K562 (cell line): ENCODE results near the gene TFEB. TPM values are rescaled to one million over a fixed set of nuclear protein-coding genes. Genes with fewer than 3 reads are reported as not detected.

Experiments used
- ATF7 ChIP-seq: fragments of 450-650 bp; IDR thresholded peaks from 2 replicates; pipeline ENCODE4 v1.7.1; 2014; ENCODE audit warnings: mild to moderate bottlenecking, moderate library complexity
- BHLHE40 ChIP-seq: IDR thresholded peaks from 2 replicates; pipeline ENCODE4 v1.6.1; 2011; ENCODE audit warnings: low read length, improper control_type of control experiment
- CC2D1A ChIP-seq: fragments of 450-650 bp; IDR thresholded peaks from 2 replicates; pipeline ENCODE4 v1.6.1; 2017; ENCODE audit warnings: mild to moderate bottlenecking
- CREM ChIP-seq: IDR thresholded peaks from 2 replicates; pipeline ENCODE4 v1.6.1; 2014; ENCODE audit warnings: antibody characterized with exemption, low read depth
- CTBP1 ChIP-seq: fragments of 450-650 bp; IDR thresholded peaks from 2 replicates; pipeline ENCODE4 v1.6.1; 2016; ENCODE audit warnings: borderline replicate concordance
- DEAF1 ChIP-seq: fragments of 450-650 bp; formaldehyde crosslinking; IDR thresholded peaks from 2 replicates; pipeline ENCODE4 v1.4.0; 2020; ENCODE audit warnings: mild to moderate bottlenecking, moderate library complexity
- E2F6 ChIP-seq, 2 experiments: IDR thresholded peaks; 2 replicates each; pipeline ENCODE4 v1.6.1; 2011; ENCODE audit warnings: borderline replicate concordance in 1 of 2, control low read depth in 1 of 2, low read depth in 1 of 2, low read length in 1 of 2, mild to moderate bottlenecking in 1 of 2, mixed read lengths in 1 of 2, moderate library complexity in 1 of 2; ENCODE audit not compliant: insufficient read depth in 1 of 2, insufficient read length in 1 of 2, poor library complexity in 1 of 2, severe bottlenecking in 1 of 2; ENCODE audit errors: extremely low read depth in 1 of 2
- ESRRA ChIP-seq: fragments of 450-650 bp; IDR thresholded peaks from 2 replicates; pipeline ENCODE4 v1.6.1; 2014; ENCODE audit warnings: low read depth, mild to moderate bottlenecking, moderate library complexity, borderline replicate concordance
- GABPB1 ChIP-seq: sonication (generic); formaldehyde crosslinking; IDR thresholded peaks from 2 replicates; pipeline ENCODE4 v1.8.0; 2022; ENCODE audit warnings: mild to moderate bottlenecking, missing genetic modification reagents
- KLF6 ChIP-seq: fragments of 250-450 bp; sonication (Bioruptor Pico); IDR thresholded peaks from 2 replicates; pipeline ENCODE4 v1.4.0; 2020; ENCODE audit warnings: mild to moderate bottlenecking, moderate library complexity, borderline replicate concordance
- POLR2H ChIP-seq: IDR thresholded peaks from 2 replicates; pipeline ENCODE4 v1.6.1; 2016; ENCODE audit warnings: missing genetic modification characterization, low read depth, mild to moderate bottlenecking, control low read depth, missing compliant biosample characterization, moderate library complexity
- SMC3 ChIP-seq: conservative IDR thresholded peaks from 2 replicates; pipeline ENCODE4 v1.6.1; 2011; ENCODE audit warnings: low read depth, low read length, improper control_type of control experiment; ENCODE audit not compliant: insufficient read depth
- TAF15 ChIP-seq: fragments of 200-400 bp; formaldehyde crosslinking; IDR thresholded peaks from 2 replicates; pipeline ENCODE4 v1.6.1; 2017; ENCODE audit warnings: mild to moderate bottlenecking, low read depth, low read length, moderate library complexity
- ZNF740 ChIP-seq, 3 experiments: fragments of 200-800 bp in 1 of 3; sonication (Bioruptor generic) in 1 of 3; sonication (generic) in 1 of 3; formaldehyde crosslinking in 1 of 3; IDR thresholded peaks; 2 replicates each; pipeline versions ENCODE4 v1.6.1 to v1.8.0; 2016 to 2022; ENCODE audit warnings: mild to moderate bottlenecking in 2 of 3, missing compliant biosample characterization in 2 of 3, missing genetic modification characterization in 2 of 3, missing genetic modification reagents in 1 of 3
- polyA plus RNA-seq, 8 experiments: library from polyadenylated mRNA; depleted of rRNA in 4 of 8; stranded (reverse) in 5 of 8; unstranded in 3 of 8; fragments of >200 nt; fragmentation: Nextera tagmentation in 2 of 8; fragmentation: Illumina TruSeq in 1 of 8; extraction: Ambion mirVana in 2 of 8; extraction: Trizol in 1 of 8; gene quantifications; 2 replicates each; pipeline versions ENCODE4 v1.2.1 to v1.2.3, GENCODE V29; 2011 to 2014; ENCODE audit warnings: inconsistent platforms in 1 of 8, missing spikeins in 1 of 8
- total RNA-seq, 7 experiments: library from RNA; depleted of rRNA in 6 of 7; stranded (reverse); fragments of >200 nt in 6 of 7; fragmentation: Illumina TruSeq in 2 of 7; extraction: Trizol in 2 of 7; gene quantifications; 2 replicates each; pipeline versions ENCODE4 v1.2.1 to v1.2.3, GENCODE V29; 2011 to 2021; ENCODE audit warnings: low replicate concordance in 1 of 7

TFEB gene
- total and polyA plus RNA-seq, 9 of the 15 experiments (the other 6 are each of a cell fraction or from before 2014, with no cell fraction given) = 0.04 to 4.7 (median 2.0) TPM

GRCh38 chr6:41683523-41684310 is 51.7 kb downstream of the TFEB start (continued):
- TF ChIP-seq ZNF740 (CRISPR knock-in tag; IDR thresholded peaks at IDR 0.05) = peak; percentile 57; the same call in 1 of the 2 replicates
- TF ChIP-seq ZNF740 (tag; IDR thresholded peaks at IDR 0.05) = no peak
- TF ChIP-seq DEAF1 (CRISPR knock-in tag) = peak; percentile 79
- peak; percentile 32; the same call in 1 of the 2 replicates for TF ChIP-seq ATF7
- peak; percentile 60; the same call in 1 of the 2 replicates for TF ChIP-seq CTBP1
- TF ChIP-seq GABPB1 (CRISPR knock-in tag) = 0 out of 2 replicates have a peak, but pooled peaks have one; percentile 67
- peak in 1 of 2 experiments; percentile 46 for TF ChIP-seq E2F6 (IDR thresholded peaks at IDR 0.05; ENCODE audit: borderline replicate concordance in 1 of 2, extremely low read depth in 1 of 2, insufficient read depth in 1 of 2, insufficient read length in 1 of 2, low read depth in 1 of 2, low read length in 1 of 2, poor library complexity in 1 of 2, severe bottlenecking in 1 of 2)
- peak; percentile 96 for TF ChIP-seq SMC3
- TF ChIP-seq TAF15 = 0 out of 2 replicates have a peak, but pooled peaks have one; percentile 36
- TF ChIP-seq BHLHE40 = peak; percentile 49; the same call in 1 of the 2 replicates
- no peak for TF ChIP-seq KLF6 (CRISPR knock-in tag)
- peak; percentile 39; the same call in 1 of the 2 replicates for TF ChIP-seq CC2D1A
- peak; percentile 57; the same call in 1 of the 2 replicates for TF ChIP-seq CREM
- no peak for TF ChIP-seq POLR2H
- 0 out of 2 replicates have a peak, but pooled peaks have one; percentile 22 for TF ChIP-seq ESRRA
